Measurements from ENCODE around the gene ZNF541.

ZNF541 gene

GRCh38 chr19:47540748-47541147 is 32.2 kb downstream of the ZNF541 start:
- DNase-seq = peak; percentile 43

GRCh38 chr19:47539747-47540311 is 33.1 kb downstream of the ZNF541 start:
- no peak for DNase-seq

- no peak for DNase-seq
Measured at GRCh38 chr19:47538812-47539211, 34.1 kb downstream of the ZNF541 start.

DNA sequence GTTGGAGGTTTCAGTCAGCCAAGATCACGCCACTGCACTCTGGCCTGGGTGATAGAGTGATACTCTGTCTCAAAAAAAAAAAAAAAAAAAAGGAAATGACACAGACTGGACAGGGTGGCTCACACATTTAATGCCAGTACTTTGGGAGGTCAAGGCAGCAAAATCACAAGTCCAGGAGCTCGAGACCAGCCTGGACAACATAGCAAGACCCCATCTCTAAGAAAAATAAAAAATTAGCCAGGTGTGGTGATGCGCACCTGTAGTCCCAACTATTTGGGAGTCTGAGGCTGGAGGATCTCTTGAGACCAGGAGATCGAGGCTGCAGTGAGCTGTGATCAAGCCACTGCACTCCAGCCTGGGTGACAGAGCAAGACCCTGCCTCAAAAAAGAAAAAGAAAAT is 35.5 kb downstream of the ZNF541 start:
- DNase-seq = no peak

DNA sequence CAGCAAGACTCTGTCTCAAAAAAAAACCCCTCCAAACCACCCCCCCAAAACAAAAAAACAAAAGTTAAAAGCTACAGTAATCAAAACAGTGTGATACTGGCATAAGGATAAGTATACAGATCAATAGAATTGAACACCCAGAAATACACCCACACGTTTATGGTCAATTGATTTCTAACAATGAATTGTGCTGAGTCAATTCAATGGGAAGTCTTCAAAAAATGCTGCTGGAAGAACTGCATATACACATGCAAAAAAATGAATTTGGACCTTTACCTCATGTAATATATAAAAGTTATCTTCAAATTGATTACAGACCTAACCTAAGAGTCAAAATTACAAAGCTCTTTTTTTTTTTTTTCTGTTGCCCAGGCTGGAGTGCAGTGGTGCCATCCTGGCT is 38.3 kb downstream of the ZNF541 start:
- no peak for DNase-seq

- DNase-seq = no peak
Measured at GRCh38 chr19:47531640-47532387, 41.1 kb downstream of the ZNF541 start.

DNA sequence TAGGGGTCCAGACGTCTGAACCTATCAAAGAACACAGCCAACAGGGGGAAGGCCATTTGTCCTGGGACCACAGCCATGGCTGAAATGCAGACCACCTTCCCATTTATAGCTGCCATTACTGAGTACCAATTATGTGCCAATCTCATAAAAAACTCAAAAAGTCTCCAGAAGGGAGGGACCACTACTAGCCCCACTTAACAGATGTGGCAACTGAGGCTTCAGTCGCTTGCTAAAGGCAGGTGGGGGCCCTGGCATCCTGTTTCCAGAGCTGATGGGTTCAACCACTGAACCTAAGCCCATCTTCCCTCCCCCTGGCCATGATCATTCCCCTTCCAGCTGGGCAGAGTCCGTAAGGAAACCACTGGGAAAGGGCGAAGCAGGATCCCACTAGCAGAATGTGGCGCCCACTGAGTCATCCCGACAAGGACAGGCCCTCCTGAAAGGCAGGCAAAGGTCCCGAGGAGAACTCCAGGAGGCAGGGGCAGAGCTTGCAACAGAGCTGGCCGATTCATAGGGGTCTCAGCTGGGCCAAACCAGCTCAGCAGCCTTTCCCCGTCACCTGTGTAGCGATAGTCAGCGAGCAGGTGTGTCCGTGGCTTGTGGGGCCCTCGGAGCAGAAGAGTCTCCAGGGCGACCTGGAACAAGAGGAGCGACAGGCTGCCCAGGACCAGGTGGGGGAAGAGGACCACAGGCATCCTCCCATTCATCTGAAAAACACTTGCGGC is 43.8 kb downstream of the ZNF541 start:
- no peak for DNase-seq

DNA sequence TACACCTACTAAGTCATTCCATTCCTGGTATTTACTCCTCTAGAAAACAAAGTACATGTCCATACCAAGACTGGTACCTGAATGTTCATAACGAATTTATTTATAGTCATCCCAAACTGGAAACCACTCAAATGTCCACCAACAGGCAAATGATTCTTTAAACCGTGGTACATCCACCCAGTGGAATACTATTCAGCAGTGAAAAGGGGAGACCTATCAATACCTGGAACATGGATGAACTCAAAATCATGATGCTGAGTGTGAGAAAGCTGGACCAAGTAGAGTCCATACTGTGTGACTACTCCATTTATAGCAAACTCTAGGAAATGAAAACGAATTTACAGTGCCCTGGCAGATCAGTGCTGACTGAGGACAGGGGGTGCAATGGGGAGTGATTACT is 46.1 kb downstream of the ZNF541 start:
- DNase-seq = no peak

- no peak for DNase-seq
Measured at GRCh38 chr19:47523473-47523872, 49.5 kb downstream of the ZNF541 start.

All from 8988T (cell line).